HK-2 (cell line): ENCODE data around the gene ZNG1F.
"Not testable (repeated sequence)": the region's sequence is repeated elsewhere in the genome, so short reads cannot be mapped to it uniquely, and the experiment has no call there.

Experiments
- DNase-seq: peaks from one replicate; pipeline ENCODE4 v3.0.0-alpha.2; 2018; ENCODE audit not compliant: unreplicated experiment

ZNG1F gene

DNA sequence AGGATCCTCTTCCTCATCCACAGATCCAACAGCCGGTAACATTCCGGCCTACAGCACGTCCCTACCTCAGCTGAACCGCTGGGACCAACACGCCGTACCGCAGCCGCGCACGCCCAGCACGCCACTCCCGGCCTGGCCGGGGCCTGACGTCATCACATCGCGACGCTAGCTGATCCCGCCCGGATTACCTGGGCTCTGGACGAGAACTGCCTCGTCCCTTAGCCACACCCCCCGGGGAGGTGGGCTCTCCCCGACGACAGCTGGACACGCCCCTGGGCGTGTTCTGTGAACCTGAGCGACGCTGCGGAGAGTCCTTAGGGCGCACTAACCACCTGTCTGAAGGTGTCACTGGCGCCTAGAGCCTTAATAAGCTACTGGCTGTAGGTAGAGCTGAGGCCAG, at the start of gene ZNG1F:
Gene ZNG1F, minus strand, starts transcription at position 101 of the 400 bp plus-strand sequence. Its CDS starts 59 bp downstream, at position 42.
- DNase-seq: not testable (repeated sequence)

DNA sequence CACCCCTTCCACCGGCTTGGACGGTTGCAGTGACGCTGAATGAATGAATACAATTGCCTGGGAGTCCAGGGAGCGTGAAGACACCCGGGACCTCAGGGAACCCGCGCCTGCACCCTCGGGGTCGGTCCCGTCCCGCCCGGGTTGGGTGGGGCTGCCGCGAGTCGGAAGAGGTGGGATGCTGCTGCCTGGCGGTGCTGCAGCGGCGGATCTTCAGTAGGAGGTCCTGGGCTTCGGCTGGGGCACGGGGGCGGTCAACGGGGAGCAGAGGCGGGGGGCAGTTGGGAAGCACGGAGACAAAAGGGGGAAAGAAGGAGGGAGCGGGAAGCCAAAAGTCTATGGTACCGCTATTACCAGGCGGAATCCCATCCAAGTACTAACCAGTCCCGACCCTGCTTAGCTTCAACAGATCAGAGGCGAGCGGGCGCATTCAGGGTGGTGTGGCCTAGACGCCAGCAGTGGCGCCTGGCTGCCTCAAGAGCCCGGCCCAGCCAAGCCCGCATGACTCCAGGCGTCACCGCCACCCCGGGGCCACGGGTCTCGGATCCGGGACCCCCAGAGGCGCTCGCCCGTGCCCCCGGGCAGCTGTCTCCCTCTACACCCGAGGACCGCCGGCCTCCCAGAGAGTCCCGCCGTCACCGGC, 48.1 kb upstream of the ZNG1F start:
- DNase-seq: not testable (repeated sequence)

DNA sequence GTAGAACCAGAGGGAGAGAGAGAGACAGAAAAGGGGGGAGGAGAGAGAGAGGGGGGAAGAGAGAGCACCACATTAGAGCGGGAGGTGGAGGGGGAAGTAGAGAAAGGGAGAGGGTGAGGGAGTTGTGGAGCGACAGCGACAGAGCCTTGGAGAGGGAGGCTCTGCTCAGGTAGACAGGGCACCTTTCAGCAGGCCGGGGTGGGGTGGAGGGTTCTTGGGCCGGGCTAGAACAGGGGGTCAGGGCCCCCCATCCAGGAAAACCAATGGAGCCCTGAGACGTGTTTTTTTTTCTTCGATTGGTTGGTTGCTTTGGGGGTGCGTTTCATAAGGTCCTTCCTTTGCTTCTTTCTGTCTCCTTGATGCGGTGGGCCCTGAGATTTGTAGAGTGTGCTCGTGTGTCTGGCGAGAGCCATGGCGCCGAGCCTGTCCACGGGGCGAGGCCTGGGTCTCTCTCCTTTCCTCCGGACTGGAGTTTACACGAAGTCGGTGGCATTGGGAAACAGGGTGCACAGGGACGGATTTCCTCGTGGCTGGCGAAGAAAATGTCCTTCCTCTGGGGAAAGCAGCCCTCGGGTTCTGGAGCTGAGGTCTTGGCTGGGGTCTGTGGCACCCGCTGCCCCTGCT, 47.5 kb upstream of the ZNG1F start:
- not testable (repeated sequence) for DNase-seq

DNA sequence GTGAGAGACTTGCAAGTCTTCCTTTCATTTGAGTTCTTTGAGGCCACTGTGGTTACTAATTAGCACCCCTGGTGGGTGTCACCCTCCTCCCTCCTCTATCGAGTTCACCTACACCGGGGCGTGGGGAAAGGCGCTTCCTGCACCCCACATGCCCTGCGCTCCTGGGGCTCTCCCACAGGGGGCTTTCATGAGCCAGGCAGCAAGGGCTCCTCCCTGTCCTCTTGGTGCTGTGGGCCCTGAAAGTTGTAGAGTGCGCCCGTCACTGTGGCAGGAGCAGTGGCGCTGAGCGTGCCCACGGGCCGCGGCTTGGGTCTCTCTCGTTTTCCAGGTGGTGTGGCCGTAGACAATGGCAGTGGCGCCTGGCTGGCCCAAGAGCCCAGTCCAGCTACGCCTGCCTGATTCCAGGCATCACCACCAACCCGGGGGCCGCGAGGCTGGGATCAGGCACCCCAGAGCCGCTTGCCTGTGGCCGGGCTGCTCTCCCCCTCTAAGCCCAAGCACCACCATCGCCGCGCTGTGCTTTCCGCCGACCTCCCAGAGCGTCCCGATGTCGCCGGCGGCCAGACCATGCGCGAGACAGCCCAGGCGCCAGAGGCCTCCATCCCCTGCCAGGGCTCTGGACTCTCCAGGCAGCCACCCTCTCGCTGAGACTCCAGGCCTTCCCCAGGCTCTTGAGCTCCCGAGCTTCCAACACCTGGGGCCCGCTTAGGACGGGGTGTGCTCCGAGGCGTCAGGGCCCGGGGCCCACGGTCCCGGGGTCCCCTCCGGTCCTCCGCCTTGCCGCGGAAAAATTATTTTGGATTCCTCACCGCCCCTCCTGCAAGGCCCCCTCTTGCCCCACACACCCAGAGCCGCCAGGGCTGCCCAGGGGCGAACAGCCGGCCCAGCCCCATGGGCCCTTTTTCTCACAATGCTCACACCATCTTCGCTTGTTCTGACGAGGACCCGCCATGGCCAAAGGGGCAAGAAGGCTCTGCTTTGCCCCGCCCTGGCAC, 46.0 kb upstream of the ZNG1F start:
- DNase-seq: not testable (repeated sequence)

GRCh38 chr9:41234221-41234620, 45.1 kb upstream of the ZNG1F start:
- not testable (repeated sequence) for DNase-seq

GRCh38 chr9:41232326-41232725, 43.2 kb upstream of the ZNG1F start:
- not testable (repeated sequence) for DNase-seq

- not testable (repeated sequence) for DNase-seq
Observed at GRCh38 chr9:41230418-41230817, 41.3 kb upstream of the ZNG1F start.

DNA sequence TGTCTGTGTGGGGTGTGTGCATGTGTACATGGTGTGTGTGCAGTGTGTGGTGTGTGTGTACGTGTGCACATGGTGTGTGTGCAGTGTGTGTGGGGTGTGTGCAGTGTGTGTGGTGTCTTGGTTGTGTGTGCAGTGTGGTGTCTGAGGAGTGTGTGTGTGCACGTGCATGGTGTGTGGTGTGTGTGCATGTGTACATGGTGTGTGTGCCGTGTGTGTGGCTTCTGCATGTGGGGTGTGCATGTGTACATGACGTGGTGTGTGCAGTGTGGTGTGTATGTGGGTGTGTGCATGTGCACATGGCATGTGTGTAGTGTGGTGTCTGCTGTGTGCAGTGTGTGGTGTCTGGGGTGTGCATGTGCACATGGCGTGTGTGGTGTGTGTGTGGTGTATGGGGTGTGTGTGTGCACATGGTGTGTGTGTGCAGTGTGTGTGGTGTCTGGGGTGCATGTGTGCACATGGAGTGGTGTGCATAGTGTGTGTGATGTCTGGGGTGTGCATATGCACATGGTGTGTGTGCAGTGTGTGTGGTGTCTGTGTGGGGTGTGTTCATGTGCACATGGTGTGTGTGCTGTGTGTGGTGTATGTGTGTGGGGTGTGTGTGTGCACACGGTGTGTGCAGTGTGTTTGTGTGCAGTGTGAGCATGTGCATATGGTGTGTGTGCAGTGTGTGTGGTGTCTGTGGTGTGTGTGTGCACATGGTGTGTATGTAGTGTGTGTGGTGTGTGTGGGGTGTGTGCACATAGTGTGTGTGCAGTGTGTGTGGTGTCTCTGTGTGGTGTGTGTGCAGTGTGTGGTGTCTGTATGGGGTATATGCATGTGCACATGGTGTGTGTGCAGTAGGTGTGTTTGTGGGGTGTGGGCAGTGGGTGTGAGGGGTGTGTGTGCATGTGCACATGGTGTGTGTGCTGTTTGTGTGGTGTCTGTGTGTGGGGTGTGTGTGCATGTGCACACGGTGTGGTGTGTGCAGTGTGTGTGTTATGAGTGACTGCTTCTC, 40.6 kb upstream of the ZNG1F start:
- no peak for DNase-seq

GRCh38 chr9:41219831-41220230, 30.7 kb upstream of the ZNG1F start:
- DNase-seq: not testable (repeated sequence)

GRCh38 chr9:41188439-41188838, 678 bp downstream of the ZNG1F start:
- DNase-seq: not testable (repeated sequence)

GRCh38 chr9:41174994-41175393, 14.1 kb downstream of the ZNG1F start:
- not testable (repeated sequence) for DNase-seq

DNA sequence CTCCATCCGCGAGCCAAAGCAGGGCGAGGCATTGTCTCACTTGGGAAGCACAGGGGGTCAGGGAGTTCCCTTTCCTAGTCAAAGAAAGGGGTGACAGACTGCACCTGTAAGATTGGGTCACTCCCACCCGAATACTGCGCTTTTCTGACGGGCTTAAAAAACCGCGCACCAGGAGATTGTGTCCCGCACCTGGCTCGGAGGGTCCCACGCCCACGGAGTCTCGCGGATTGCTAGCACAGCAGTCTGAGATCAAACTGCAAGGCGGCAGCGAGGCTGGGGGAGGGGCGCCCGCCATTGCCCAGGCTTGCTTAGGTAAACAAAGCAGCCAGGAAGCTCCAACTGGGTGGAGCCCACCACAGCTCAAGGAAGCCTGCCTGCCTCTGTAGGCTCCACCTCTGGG, 39.0 kb downstream of the ZNG1F start:
- not testable (repeated sequence) for DNase-seq

DNA sequence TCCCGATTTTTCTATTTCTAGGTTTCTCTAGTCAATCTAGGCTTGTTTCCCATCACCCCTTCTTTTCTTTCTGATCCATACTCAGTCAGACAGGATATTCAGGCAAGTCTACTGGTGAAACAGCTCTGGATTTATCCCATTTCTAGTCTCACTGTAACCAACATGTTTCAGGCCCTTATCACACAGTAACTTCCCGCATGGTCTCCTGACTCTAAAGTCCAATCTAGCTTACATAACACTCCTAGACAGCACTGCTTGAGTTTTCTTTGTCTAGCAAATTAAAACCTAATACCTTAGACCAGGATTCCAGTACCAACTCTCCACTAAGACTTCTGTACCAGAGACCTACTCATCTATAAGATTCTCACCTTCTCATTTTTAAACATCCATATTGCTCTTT, 47.2 kb downstream of the ZNG1F start:
- not testable (repeated sequence) for DNase-seq

GRCh38 chr9:41128581-41128980, 60.5 kb downstream of the ZNG1F start, which contains the start of gene FOXD4L6:
Gene FOXD4L6, minus strand, starts transcription at chr9:41128681. Its CDS starts 298 bp downstream, at chr9:41128383.
- DNase-seq: not testable (repeated sequence)

- DNase-seq: not testable (repeated sequence)
Observed at GRCh38 chr9:41126746-41127446, 62.2 kb downstream of the ZNG1F start.

DNA sequence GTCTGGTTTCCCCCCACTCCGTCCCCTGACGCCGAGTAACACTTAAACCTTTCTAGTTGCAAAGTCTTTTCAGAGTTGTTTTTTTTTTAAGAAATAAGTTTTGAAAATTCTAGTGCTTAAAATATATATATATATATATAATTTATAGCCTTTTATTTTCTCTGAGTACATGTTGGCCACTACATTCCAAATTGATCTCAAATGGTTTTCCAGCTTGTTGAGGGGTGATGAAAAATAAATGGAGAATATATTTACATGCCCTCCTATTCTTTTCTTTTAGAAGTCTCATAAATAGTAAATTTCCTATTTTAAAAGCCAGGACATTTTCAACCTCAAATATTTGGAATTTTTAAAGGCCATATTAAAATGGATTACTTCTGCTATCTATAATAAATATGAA, 63.2 kb downstream of the ZNG1F start:
- DNase-seq: not testable (repeated sequence)

DNA sequence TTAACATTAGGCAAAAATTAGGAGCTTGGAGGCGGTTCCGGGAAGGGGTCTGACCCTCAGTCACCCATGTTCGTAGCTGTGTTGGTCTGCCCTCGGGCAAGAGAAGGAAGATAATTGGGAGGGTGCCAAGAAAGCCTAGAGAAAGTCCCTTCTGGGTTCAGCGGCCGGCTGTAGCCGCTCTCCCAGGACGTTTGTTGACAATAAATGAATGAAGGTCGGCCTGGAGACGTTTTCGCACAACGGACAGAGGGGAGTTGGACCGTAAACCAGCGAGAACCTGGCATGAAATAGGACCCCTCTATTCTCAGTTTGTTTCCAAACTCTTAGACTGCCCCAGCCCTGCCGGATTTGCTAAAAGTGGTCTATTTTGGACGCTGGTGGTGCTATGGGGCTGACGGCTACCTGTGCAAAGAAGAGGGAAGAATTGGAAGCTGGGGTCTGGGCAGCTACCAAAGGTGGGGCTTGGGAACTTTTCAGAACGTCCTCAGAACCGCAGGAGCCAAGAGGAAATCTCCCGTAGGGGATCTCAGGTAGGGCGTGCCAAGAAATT, 63.9 kb downstream of the ZNG1F start:
- not testable (repeated sequence) for DNase-seq

GRCh38 chr9:41124250-41125108, 64.6 kb downstream of the ZNG1F start:
- DNase-seq: not testable (repeated sequence)

DNA sequence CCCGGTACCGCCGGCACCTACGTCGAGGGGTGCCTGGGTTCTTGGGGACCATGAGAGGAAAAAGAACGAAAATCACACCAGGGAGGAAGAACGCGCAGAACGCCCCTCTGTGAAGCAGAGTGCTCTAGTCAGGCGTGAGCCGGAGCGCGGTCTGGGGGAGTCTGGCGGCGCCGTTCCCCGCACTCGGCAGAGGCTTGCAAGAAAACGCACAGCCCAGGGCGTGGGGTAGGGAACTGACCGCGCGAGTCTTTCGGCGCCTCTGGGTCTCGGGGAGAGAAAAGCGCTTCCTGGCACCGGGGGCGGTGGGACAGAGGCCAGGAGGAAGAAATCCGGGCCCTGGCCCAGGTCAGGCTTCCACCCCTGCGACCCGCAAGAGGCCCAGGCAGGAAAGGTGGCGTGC, 65.3 kb downstream of the ZNG1F start:
- DNase-seq: not testable (repeated sequence)
